Body of pancreas (tissue), 4 donors: Measurements from ENCODE around the gene RNF13. TPM values are rescaled to one million over a fixed set of nuclear protein-coding genes. Genes with fewer than 3 reads are reported as not detected.

Experiments used
- ATAC-seq: fragments of 150-250 bp; one replicate; pipeline ENCODE4 v1.9.1; 2016
- DNase-seq, 4 donors: peaks; one replicate each; pipeline ENCODE4 v3.0.0-alpha.2; 2019
- H3K27ac ChIP-seq, 4 donors: fragments of 200-600 bp; sonication (generic); 1 replicate in 3 of 4; 2 replicates in 1 of 4; pipeline versions ENCODE4 v1.5.1 to v1.6.1; 2016 to 2019; ENCODE audit warnings: mild to moderate bottlenecking in 1 of 4, mixed read lengths in 1 of 4, moderate library complexity in 1 of 4
- H3K27me3 ChIP-seq, 2 donors: fragments of 200-600 bp; sonication (generic); one replicate each; pipeline ENCODE4 v1.6.0; 2016; ENCODE audit warnings: mild to moderate bottlenecking in 1 of 2
- H3K36me3 ChIP-seq, 2 donors: fragments of 200-600 bp; sonication (generic); replicated peaks in 1 of 2; 2 replicates each; pipeline ENCODE4 v1.5.1; 2016; ENCODE audit warnings: low read depth in 2 of 2; ENCODE audit not compliant: insufficient read depth in 1 of 2
- H3K4me1 ChIP-seq: fragments of 200-600 bp; sonication (generic); one replicate; pipeline ENCODE4 v1.6.0; 2016
- H3K4me3 ChIP-seq, 2 donors: fragments of 200-600 bp; sonication (generic); 1 replicate in 1 of 2; 2 replicates in 1 of 2; pipeline ENCODE4 v1.5.1; 2016 to 2019
- H3K9me3 ChIP-seq, 3 donors: fragments of 200-600 bp; sonication (generic); 1 replicate in 2 of 3; 2 replicates in 1 of 3; pipeline ENCODE4 v1.5.1; 2016
- POLR2A ChIP-seq, 3 donors: fragments of 450-650 bp; IDR thresholded peaks; one replicate each; pipeline ENCODE4 v1.6.1; 2016; ENCODE audit warnings: antibody characterized with exemption in 3 of 3, mild to moderate bottlenecking in 2 of 3
- WGBS, 2 donors: methylation state at CpG; one replicate each; pipeline ENCODE4 v1.1.5; 2017; 5-methylcytosine and 5-hydroxymethylcytosine counted together
- intact Hi-C: fragments of 100-400 bp; cut with DNase I; formaldehyde crosslinking; loops from one replicate; pipeline ENCODE4 v1.15.1; 2023
- total RNA-seq, 2 donors: library from RNA; depleted of rRNA; stranded (reverse); fragments of >200 nt; gene quantifications; one replicate each; pipeline ENCODE4 v1.1.0, GENCODE V29; 2016
- TF ChIP-seq, protein P1 (sequence below), 7 experiments: fragments of 450-650 bp in 4 of 7; fragments of 200-600 bp in 3 of 7; sonication (generic) in 3 of 7; IDR thresholded peaks; one replicate each; pipeline ENCODE4 v1.5.1; 2016 to 2019; ENCODE audit warnings: antibody characterized with exemption in 7 of 7

Gene RNF13
- total RNA-seq, 2 donors from 2014 or later: 26.4 to 52.4 TPM

DNA sequence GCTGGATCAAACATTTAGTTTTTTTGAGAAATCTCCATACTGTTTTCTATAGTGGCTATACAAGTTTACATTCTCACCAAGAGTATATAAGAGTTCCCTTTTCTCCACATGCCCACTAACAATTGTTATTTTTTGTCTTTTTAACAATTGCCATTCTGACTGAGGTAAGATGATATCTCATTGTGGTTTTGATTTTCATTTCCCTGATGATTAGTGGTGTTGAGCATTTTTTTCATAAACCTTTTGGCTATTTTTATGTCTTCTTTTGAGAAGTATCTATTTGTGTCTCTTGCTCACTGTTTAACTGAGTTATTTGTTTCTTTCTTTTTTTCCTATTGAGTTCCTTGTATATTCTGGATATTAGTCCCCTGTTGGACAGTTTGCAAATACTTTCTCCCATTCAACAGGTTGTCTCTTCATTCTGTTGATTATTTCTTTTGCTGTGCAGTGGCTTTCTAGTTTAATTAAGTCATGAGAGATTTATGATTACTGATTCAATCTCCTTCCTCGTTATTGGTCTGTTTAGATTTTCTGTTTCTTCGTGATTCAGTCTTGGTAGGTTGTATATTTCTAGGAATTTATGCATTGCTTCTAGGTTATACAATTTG lies 6.7 kb upstream of the RNF13 start:
- intact Hi-C loops: no loop called here

DNA sequence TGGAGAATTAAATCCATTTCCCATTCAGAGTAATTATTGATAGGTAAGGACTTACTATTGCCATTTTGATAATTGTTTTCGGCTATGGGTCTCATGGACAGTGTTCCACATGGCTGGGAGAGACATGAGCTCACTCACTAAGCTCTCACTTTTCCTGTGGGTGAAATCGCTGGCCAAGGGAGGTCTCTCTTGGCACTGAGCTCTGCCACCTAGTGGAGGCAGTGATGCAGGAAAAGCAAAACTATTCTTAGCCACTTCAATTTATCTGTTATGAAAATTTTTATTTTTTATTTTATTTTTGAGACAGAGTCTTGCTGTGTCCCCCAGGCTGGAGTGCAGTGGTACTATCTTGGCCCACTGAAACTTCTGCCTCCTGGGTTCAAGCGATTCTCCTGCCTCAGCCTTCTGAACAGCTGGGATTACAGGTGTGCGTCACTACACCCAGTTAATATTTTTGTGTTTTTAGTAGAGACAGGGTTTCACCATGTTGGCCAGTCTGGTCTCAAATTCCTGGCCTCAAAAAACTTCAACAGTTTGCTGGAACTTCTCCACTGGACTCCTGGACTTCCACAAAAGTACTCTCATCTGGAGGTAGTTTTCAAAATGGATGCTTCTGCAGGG lies 4.7 kb upstream of the RNF13 start:
- peak; percentile 43 for ATAC-seq
- no peaks in the 10 kb centered on the region for H3K9me3 ChIP-seq
- no peak for TF ChIP-seq POLR2A (IDR thresholded peaks at IDR 0.05)
- TF ChIP-seq, protein P1, sequence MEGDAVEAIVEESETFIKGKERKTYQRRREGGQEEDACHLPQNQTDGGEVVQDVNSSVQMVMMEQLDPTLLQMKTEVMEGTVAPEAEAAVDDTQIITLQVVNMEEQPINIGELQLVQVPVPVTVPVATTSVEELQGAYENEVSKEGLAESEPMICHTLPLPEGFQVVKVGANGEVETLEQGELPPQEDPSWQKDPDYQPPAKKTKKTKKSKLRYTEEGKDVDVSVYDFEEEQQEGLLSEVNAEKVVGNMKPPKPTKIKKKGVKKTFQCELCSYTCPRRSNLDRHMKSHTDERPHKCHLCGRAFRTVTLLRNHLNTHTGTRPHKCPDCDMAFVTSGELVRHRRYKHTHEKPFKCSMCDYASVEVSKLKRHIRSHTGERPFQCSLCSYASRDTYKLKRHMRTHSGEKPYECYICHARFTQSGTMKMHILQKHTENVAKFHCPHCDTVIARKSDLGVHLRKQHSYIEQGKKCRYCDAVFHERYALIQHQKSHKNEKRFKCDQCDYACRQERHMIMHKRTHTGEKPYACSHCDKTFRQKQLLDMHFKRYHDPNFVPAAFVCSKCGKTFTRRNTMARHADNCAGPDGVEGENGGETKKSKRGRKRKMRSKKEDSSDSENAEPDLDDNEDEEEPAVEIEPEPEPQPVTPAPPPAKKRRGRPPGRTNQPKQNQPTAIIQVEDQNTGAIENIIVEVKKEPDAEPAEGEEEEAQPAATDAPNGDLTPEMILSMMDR (IDR thresholded peaks at IDR 0.05): peak; percentile 71 to 82 (median 79)
- 24 to 27% methylated on average over 4 of the region's 4 CpGs for WGBS, 2 donors
- no peaks in the 10 kb centered on the region for H3K27me3 ChIP-seq
- H3K27ac ChIP-seq: no peak overlapping the region
- peaks cover 8% of the 10 kb centered on the region for H3K4me1 ChIP-seq
- DNase-seq: peak; percentile 76 to 82 (median 80)
- intact Hi-C loops: no loop called here
- H3K4me3 ChIP-seq: no peak overlapping the region
- no peaks in the 10 kb centered on the region for H3K36me3 ChIP-seq

More for the DNA sequence above, 6.7 kb upstream of the RNF13 start:
- no peak for TF ChIP-seq POLR2A (IDR thresholded peaks at IDR 0.05)
- TF ChIP-seq, protein P1 (IDR thresholded peaks at IDR 0.05): no peak
- Histone ChIP-seq H3K4me3 (no peak overlapping the region), H3K27me3 (no peaks in the 10 kb centered on the region), H3K36me3 (no peaks in the 10 kb centered on the region), H3K4me1 (no peaks in the 10 kb centered on the region), H3K27ac (no peak overlapping the region), H3K9me3 (no peaks in the 10 kb centered on the region)
- ATAC-seq: no peak
- WGBS, 2 donors: 58 to 64% methylated on average over 2 of the region's 2 CpGs
- DNase-seq: no peak

DNA sequence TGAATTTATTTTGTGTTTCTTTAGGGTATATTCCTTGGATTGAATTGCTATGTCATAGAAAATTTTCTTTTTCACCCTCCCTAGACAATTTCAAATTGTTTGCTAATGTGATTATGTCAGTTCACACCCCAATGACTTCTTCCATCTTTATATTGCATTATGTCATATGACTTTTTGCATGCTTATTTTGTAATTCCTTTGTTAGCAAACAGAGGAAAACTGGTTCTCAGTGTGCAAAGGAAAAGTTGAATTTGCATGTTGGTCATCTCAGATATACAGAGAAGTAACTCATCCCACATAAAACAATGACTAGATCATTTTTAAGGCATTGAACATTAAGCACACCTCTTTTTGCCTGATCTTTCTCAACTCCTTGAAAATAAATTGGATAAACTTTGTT lies 3.3 kb upstream of the RNF13 start:
- intact Hi-C loops: no loop called here
- no peak for ATAC-seq
- H3K27me3 ChIP-seq: no peaks in the 10 kb centered on the region

DNA sequence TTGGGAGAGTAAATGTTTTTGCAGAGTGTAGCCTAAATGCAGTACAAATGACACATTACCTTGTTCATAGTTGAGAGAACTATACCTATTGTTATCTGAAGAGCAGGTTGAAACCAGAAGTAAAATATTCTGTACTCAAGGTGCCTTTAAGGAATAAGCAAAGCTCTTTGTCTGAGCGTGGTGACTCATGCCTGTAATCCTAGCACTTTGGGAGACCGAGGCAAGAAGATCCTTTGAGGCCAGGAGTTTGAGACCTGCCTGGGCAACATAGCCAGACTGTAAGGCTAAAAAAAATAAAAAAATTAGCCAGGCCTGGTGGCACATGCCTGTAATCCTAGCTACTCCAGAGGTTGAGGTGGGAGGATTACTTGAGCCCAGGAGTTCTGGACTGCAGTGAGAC lies 2.2 kb upstream of the RNF13 start:
- Histone ChIP-seq H3K36me3 (no peaks in the 10 kb centered on the region), H3K4me1 (peaks cover 24% of the 10 kb centered on the region), H3K4me3 (no peak overlapping the region), H3K27ac (no peak overlapping the region), H3K27me3 (no peaks in the 10 kb centered on the region), H3K9me3 (no peaks in the 10 kb centered on the region)
- DNase-seq (no peak), ATAC-seq (no peak)
- 78 to 82% methylated on average over 2 of the region's 2 CpGs for WGBS, 2 donors
- TF ChIP-seq, protein P1 (IDR thresholded peaks at IDR 0.05): no peak
- no peak for TF ChIP-seq POLR2A (IDR thresholded peaks at IDR 0.05)
- intact Hi-C loops: no loop called here

More for the DNA sequence above, 3.3 kb upstream of the RNF13 start:
- TF ChIP-seq POLR2A (IDR thresholded peaks at IDR 0.05): no peak
- TF ChIP-seq, protein P1 (IDR thresholded peaks at IDR 0.05): no peak
- no peaks in the 10 kb centered on the region for H3K9me3 ChIP-seq
- no peaks in the 10 kb centered on the region for H3K36me3 ChIP-seq
- no peak overlapping the region for H3K27ac ChIP-seq
- no peak for DNase-seq
- no peak overlapping the region for H3K4me3 ChIP-seq
- peaks cover 14% of the 10 kb centered on the region for H3K4me1 ChIP-seq

DNA sequence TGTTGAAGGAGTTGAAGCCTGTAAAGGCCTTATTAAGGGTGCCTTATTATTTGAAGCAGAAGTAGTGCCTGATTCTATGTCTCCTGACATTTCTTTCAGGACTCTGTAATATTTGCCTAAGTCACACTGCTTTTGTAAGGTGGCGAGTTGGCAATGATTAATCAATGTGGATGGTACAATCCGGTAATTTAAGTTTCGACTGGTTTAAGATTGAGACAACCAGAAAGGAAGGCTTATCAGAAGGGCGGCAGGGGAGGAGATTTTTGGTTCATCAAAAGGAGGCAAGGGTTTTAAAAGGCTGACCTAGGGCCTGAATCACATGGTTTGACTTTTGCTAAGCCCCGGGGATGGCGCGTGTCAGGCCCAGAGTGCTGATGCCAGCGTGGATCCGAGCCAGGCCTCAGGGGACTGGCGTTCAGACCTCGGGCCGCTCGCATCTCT lies 830 bp upstream of the RNF13 start:
- WGBS, 2 donors: 7 to 8% methylated on average over 13 of the region's 13 CpGs
- Histone ChIP-seq H3K36me3 (no peaks in the 10 kb centered on the region), H3K4me1 (peaks cover 38% of the 10 kb centered on the region), H3K4me3 (peak overlapping the region; percentile 35 to 67), H3K27ac (peak overlapping the region; percentile 97 to 100 (median 98)), H3K9me3 (no peaks in the 10 kb centered on the region), H3K27me3 (no peaks in the 10 kb centered on the region)
- ATAC-seq: peak; percentile 16
- intact Hi-C loops: no loop called here
- TF ChIP-seq POLR2A (IDR thresholded peaks at IDR 0.05): no peak
- TF ChIP-seq, protein P1 (IDR thresholded peaks at IDR 0.05): no peak
- DNase-seq: no peak
